Testis (tissue), 2 donors: Measurements from ENCODE around the gene DIAPH3.

Experiments used
- CTCF ChIP-seq, 3 experiments: fragments of 450-650 bp in 2 of 3; fragments of 200-600 bp in 1 of 3; sonication (generic) in 1 of 3; IDR thresholded peaks; one replicate each; pipeline ENCODE4 v1.5.1; 2016 to 2019; ENCODE audit warnings: antibody characterized with exemption in 3 of 3, mild to moderate bottlenecking in 2 of 3, moderate library complexity in 1 of 3
- POLR2A ChIP-seq: fragments of 450-650 bp; IDR thresholded peaks from one replicate; pipeline ENCODE4 v1.6.1; 2017; ENCODE audit warnings: antibody characterized with exemption, mild to moderate bottlenecking, moderate library complexity

GRCh38 chr13:59879281-59879680 lies 284.4 kb downstream of the DIAPH3 start:
- TF ChIP-seq CTCF (IDR thresholded peaks at IDR 0.05) (no peak), POLR2A (no peak)
